RWPE1 (cell line): ENCODE results near the gene PAWR.

Source experiments
- CTCF ChIA-PET: fragments of 350-600 bp; sonication (Branson Sonifier 250); formaldehyde crosslinking; extraction: SDS; loops from one replicate; lab custom pipeline; 2021; lab: Yijun Ruan, JAX
- POLR2A ChIA-PET: fragments of 400-600 bp; formaldehyde crosslinking; extraction: SDS; loops from one replicate; lab custom pipeline; 2020; ENCODE audit warnings: antibody characterized with exemption; ENCODE audit not compliant: low non-redundant PET; lab: Yijun Ruan, JAX
- DNase-seq: peaks from one replicate; pipeline ENCODE4 v3.0.0; 2012; ENCODE audit warnings: low spot score
- H3K27ac ChIP-seq: fragments of 450-650 bp; 2 replicates; pipeline ENCODE4 v1.5.1; 2017
- CTCF ChIP-seq: fragments of 450-650 bp; conservative IDR thresholded peaks from 2 replicates; pipeline ENCODE4 v1.5.1; 2017; ENCODE audit warnings: low read depth, mild to moderate bottlenecking

The PAWR gene

GRCh38 chr12:79682593-79682992 lies 8.2 kb downstream of the PAWR start:
- TF ChIP-seq CTCF: no peak
- POLR2A ChIA-PET: no interaction called here
- CTCF ChIA-PET: no interaction called here
- H3K27ac ChIP-seq: no peak overlapping the region
- no peak for DNase-seq

GRCh38 chr12:79681008-79681590 lies 9.7 kb downstream of the PAWR start:
- no peak for TF ChIP-seq CTCF
- POLR2A ChIA-PET: no interaction called here
- peak overlapping the region; percentile 14; the same call in 1 of the 2 replicates for H3K27ac ChIP-seq
- CTCF ChIA-PET: no interaction called here
- DNase-seq: no peak

GRCh38 chr12:79680051-79680450 lies 10.7 kb downstream of the PAWR start:
- H3K27ac ChIP-seq: no peak overlapping the region
- CTCF ChIA-PET: interaction anchor here (0.6 kb wide), 1 partner anchor 392 kb away, joined by 3 read pairs; no protein-coding TSS in a partner anchor
- DNase-seq: no peak
- POLR2A ChIA-PET: no interaction called here
- TF ChIP-seq CTCF: no peak

- CTCF ChIA-PET: no interaction called here
- POLR2A ChIA-PET: no interaction called here
- no peak overlapping the region for H3K27ac ChIP-seq
- TF ChIP-seq CTCF: no peak
- DNase-seq: no peak
Measured at GRCh38 chr12:79678306-79678705, 12.5 kb downstream of the PAWR start.

GRCh38 chr12:79677672-79678071 lies 13.1 kb downstream of the PAWR start:
- no peak overlapping the region for H3K27ac ChIP-seq
- no peak for TF ChIP-seq CTCF
- DNase-seq: no peak
- ChIA-PET POLR2A (no interaction called here), CTCF (no interaction called here)

- no peak for TF ChIP-seq CTCF
- H3K27ac ChIP-seq: no peak overlapping the region
- CTCF ChIA-PET: interaction anchor here (0.6 to 0.7 kb wide), 3 partner anchors 26 to 152 kb away, joined by 3 to 7 read pairs (median 3); no protein-coding TSS in a partner anchor
- POLR2A ChIA-PET: no interaction called here
- DNase-seq: no peak
Measured at GRCh38 chr12:79676579-79676978, 14.2 kb downstream of the PAWR start.
